ENCODE measurements around the gene POU6F2. TPM values are rescaled to one million over a fixed set of nuclear protein-coding genes. Genes with fewer than 3 reads are reported as not detected.

POU6F2 gene
- total and polyA plus RNA-seq, 2 of the 4 experiments (the other 2 are of a cell fraction) = not detected

- H3K4me3 ChIP-seq (ENCODE audit: insufficient read depth, low read depth, low read length) = no peak overlapping the region
- H4K8ac ChIP-seq (ENCODE audit: low read depth in 2 of 2, low read length in 2 of 2) = no peak overlapping the region
- H4K5ac ChIP-seq (ENCODE audit: low read depth, low read length) = no peak overlapping the region
- H4K91ac ChIP-seq (ENCODE audit: insufficient read depth, low read depth, low read length) = no peak overlapping the region
- ChIA-PET CTCF (no interaction called here), POLR2A (ENCODE audit: unreplicated experiment) (no interaction called here)
- intact Hi-C loops (cut with micrococcal nuclease) = no loop called here
- DNase-seq = no peak
- H3K18ac ChIP-seq (ENCODE audit: low read depth, low read length) = no peak overlapping the region
- no peak overlapping the region for H2BK120ac ChIP-seq (ENCODE audit: low read depth, low read length)
- no peak overlapping the region for H2AK5ac ChIP-seq (ENCODE audit: low read depth, low read length)
- H2AFZ ChIP-seq (replicated peaks; ENCODE audit: low read length, poor library complexity) = no peak overlapping the region
- no peak overlapping the region for H3K14ac ChIP-seq (replicated peaks; ENCODE audit: low read depth, low read length)
- H2BK5ac ChIP-seq (ENCODE audit: low read depth, low read length, poor library complexity, severe bottlenecking) = no peak overlapping the region
- no peaks in the 10 kb centered on the region for H4K20me1 ChIP-seq (ENCODE audit: insufficient read depth, low read length)
- TF ChIP-seq NFE2L2 (IDR thresholded peaks at IDR 0.05; ENCODE audit: low read depth, low read length) (no peak), POLR2A (IDR thresholded peaks at IDR 0.05; ENCODE audit: low read depth, low read length) (no peak), RCOR1 (IDR thresholded peaks at IDR 0.05; ENCODE audit: insufficient replicate concordance, low read length) (no peak)
- no peak overlapping the region for H2BK15ac ChIP-seq (ENCODE audit: low read depth, low read length)
- no peak overlapping the region for H3K9ac ChIP-seq (ENCODE audit: low read depth, low read length)
- no peak overlapping the region for H3K4ac ChIP-seq (ENCODE audit: low read depth, low read length)
- in situ Hi-C loops (cut with MboI; ENCODE audit: low sequenced_read_pairs) = no loop called here
- H3K27ac ChIP-seq (ENCODE audit: insufficient read depth, low read length) = no peak overlapping the region
- H3K9me3 ChIP-seq (ENCODE audit: control insufficient read depth, insufficient read depth, low read length) = no peaks in the 10 kb centered on the region
- no peak overlapping the region for H3K4me2 ChIP-seq (ENCODE audit: low read depth, low read length)
- no peak overlapping the region for H3K56ac ChIP-seq (ENCODE audit: extremely low read depth, insufficient read depth, low read length)
- H3K36me3 ChIP-seq (ENCODE audit: control insufficient read depth, insufficient read depth, low read length) = no peaks in the 10 kb centered on the region
- no peaks in the 10 kb centered on the region for H3K9me1 ChIP-seq (ENCODE audit: insufficient read depth, low read length)
- no CpG with 5 or more reads among the region's 4 CpGs for WGBS, 2 experiments (ENCODE audit: extremely low coverage in 2 of 2, insufficient read length in 1 of 2)
- H2BK20ac ChIP-seq (ENCODE audit: low read depth, low read length) = no peak overlapping the region
- no peaks in the 10 kb centered on the region for H3K4me1 ChIP-seq (ENCODE audit: control insufficient read depth, insufficient read depth, low read length)
- dilution Hi-C loops (cut with HindIII; ENCODE audit: low sequenced_read_pairs, unreplicated experiment) = no loop called here
- H3K23ac ChIP-seq (ENCODE audit: low read depth, low read length) = no peak overlapping the region
- ATAC-seq (ENCODE audit: low read depth) = no peak
- no TSS peak for BruUV-seq (replicated peaks)
- H2AK9ac ChIP-seq (replicated peaks; ENCODE audit: low read depth, low read length, poor library complexity) = no peak overlapping the region
- H3K27me3 ChIP-seq (ENCODE audit: control insufficient read depth, insufficient read depth, low read length) = no peaks in the 10 kb centered on the region
- no peaks in the 10 kb centered on the region for H3K79me1 ChIP-seq (ENCODE audit: low read depth in 1 of 2, low read length in 2 of 2)
Observed at GRCh38 chr7:39360038-39360437, 382.3 kb downstream of the POU6F2 start.

All from IMR-90 (cell line).